ENCODE data around the gene LMF1.
"Not testable (repeated sequence)": the region's sequence is repeated elsewhere in the genome, so short reads cannot be mapped to it uniquely, and the experiment has no call there.

LMF1 gene

GRCh38 chr16:861446-861845 is 109.3 kb downstream of the LMF1 start:
- no peak for DNase-seq

- no peak for DNase-seq
These were observed 109.9 kb downstream of the LMF1 start for GRCh38 chr16:860891-861290.

GRCh38 chr16:858971-859370 is 111.8 kb downstream of the LMF1 start:
- not testable (repeated sequence) for DNase-seq

- not testable (repeated sequence) for DNase-seq
These were observed 112.3 kb downstream of the LMF1 start for GRCh38 chr16:858441-858840.

- no peak for DNase-seq
These were observed 114.0 kb downstream of the LMF1 start for GRCh38 chr16:856811-857210.

- no peak for DNase-seq
These were observed 114.7 kb downstream of the LMF1 start for GRCh38 chr16:856101-856500.

- DNase-seq: no peak
These were observed 115.3 kb downstream of the LMF1 start for GRCh38 chr16:855471-855870.

- DNase-seq: no peak
These were observed 115.9 kb downstream of the LMF1 start for GRCh38 chr16:854808-855410.

GRCh38 chr16:853981-854807 is 116.6 kb downstream of the LMF1 start:
- DNase-seq: no peak

GRCh38 chr16:853306-853705 is 117.5 kb downstream of the LMF1 start:
- DNase-seq: no peak

- no peak for DNase-seq
These were observed 118.2 kb downstream of the LMF1 start for GRCh38 chr16:852451-853185.

GRCh38 chr16:851871-852270 is 118.9 kb downstream of the LMF1 start:
- no peak for DNase-seq

GRCh38 chr16:851209-851810 is 119.5 kb downstream of the LMF1 start:
- no peak for DNase-seq

- DNase-seq: no peak
These were observed 120.1 kb downstream of the LMF1 start for GRCh38 chr16:850668-851067.

- DNase-seq: no peak
These were observed 122.1 kb downstream of the LMF1 start for GRCh38 chr16:848510-849253.

- DNase-seq: no peak
These were observed 122.9 kb downstream of the LMF1 start for GRCh38 chr16:847681-848445.

GRCh38 chr16:847151-847550 is 123.6 kb downstream of the LMF1 start:
- DNase-seq: no peak

GRCh38 chr16:845351-845745 is 125.4 kb downstream of the LMF1 start:
- no peak for DNase-seq

GRCh38 chr16:844638-845350 is 126.0 kb downstream of the LMF1 start:
- no peak for DNase-seq

- DNase-seq: no peak
These were observed 127.0 kb downstream of the LMF1 start for GRCh38 chr16:843771-844170.

Measured in CD4-positive, alpha-beta T cell treated with Interleukin-17A for 1 hour (primary cell).